GM06990 (cell line): ENCODE results near the gene NELFE.

Experiments
- DNase-seq: peaks from one replicate; pipeline ENCODE4 v3.0.0-alpha.2; 2011; ENCODE audit not compliant: insufficient read length; ENCODE audit errors: extremely low read depth
- H3K27me3 ChIP-seq: replicated peaks from 2 replicates; pipeline ENCODE4 v1.6.0; 2011; ENCODE audit warnings: low read length; ENCODE audit not compliant: control insufficient read depth, insufficient read depth
- H3K36me3 ChIP-seq: 2 replicates; pipeline ENCODE4 v1.5.1; 2011; ENCODE audit warnings: low read length; ENCODE audit not compliant: control insufficient read depth, insufficient read depth
- H3K4me3 ChIP-seq: replicated peaks from 2 replicates; pipeline ENCODE4 v1.5.1; 2011; ENCODE audit warnings: low read depth, mild to moderate bottlenecking, control low read depth, low read length
- CTCF ChIP-seq: IDR thresholded peaks from 2 replicates; pipeline ENCODE4 v1.5.1; 2011; ENCODE audit warnings: low read length, control low read depth, mild to moderate bottlenecking, inconsistent platforms; ENCODE audit not compliant: insufficient read depth, poor library complexity, severe bottlenecking

The NELFE gene

GRCh38 chr6:31965700-31966099 lies 6.9 kb upstream of the NELFE start:
- TF ChIP-seq CTCF, result no peak
- H3K36me3 ChIP-seq, result peaks cover 56% of the 10 kb centered on the region
- no peaks in the 10 kb centered on the region for H3K27me3 ChIP-seq
- H3K4me3 ChIP-seq, result no peak overlapping the region
- no peak for DNase-seq

GRCh38 chr6:31963921-31964320 lies 5.2 kb upstream of the NELFE start:
- Histone ChIP-seq H3K4me3 (no peak overlapping the region), H3K36me3 (peaks cover 50% of the 10 kb centered on the region), H3K27me3 (no peaks in the 10 kb centered on the region)
- DNase-seq, result no peak
- TF ChIP-seq CTCF, result no peak

GRCh38 chr6:31961616-31962015 lies 2.8 kb upstream of the NELFE start:
- Histone ChIP-seq H3K27me3 (no peaks in the 10 kb centered on the region), H3K4me3 (no peak overlapping the region), H3K36me3 (peaks cover 36% of the 10 kb centered on the region)
- DNase-seq, result no peak
- no peak for TF ChIP-seq CTCF

GRCh38 chr6:31958412-31958740 lies 395 bp downstream of the NELFE start:
- no peak for TF ChIP-seq CTCF
- no peaks in the 10 kb centered on the region for H3K27me3 ChIP-seq
- H3K4me3 ChIP-seq, result peak overlapping the region; percentile 77
- peaks cover 34% of the 10 kb centered on the region for H3K36me3 ChIP-seq
- DNase-seq, result no peak

- H3K27me3 ChIP-seq, result no peaks in the 10 kb centered on the region
- DNase-seq, result no peak
- no peak for TF ChIP-seq CTCF
- no peak overlapping the region for H3K4me3 ChIP-seq
- peaks cover 27% of the 10 kb centered on the region for H3K36me3 ChIP-seq
Measured at GRCh38 chr6:31956796-31957195, 2.0 kb downstream of the NELFE start.

- H3K36me3 ChIP-seq, result peaks cover 21% of the 10 kb centered on the region
- no peak for DNase-seq
- TF ChIP-seq CTCF, result no peak
- H3K4me3 ChIP-seq, result no peak overlapping the region
- H3K27me3 ChIP-seq, result no peaks in the 10 kb centered on the region
Measured at GRCh38 chr6:31954511-31954910, 4.3 kb downstream of the NELFE start.
